ENCODE data around the gene VWF. TPM values are rescaled to one million over a fixed set of nuclear protein-coding genes. Genes with fewer than 3 reads are reported as not detected.
"Not testable (repeated sequence)": the region's sequence is repeated elsewhere in the genome, so short reads cannot be mapped to it uniquely, and the experiment has no call there.

Gene VWF
- total RNA-seq, 1 donor from 2014 or later: not detected

DNA sequence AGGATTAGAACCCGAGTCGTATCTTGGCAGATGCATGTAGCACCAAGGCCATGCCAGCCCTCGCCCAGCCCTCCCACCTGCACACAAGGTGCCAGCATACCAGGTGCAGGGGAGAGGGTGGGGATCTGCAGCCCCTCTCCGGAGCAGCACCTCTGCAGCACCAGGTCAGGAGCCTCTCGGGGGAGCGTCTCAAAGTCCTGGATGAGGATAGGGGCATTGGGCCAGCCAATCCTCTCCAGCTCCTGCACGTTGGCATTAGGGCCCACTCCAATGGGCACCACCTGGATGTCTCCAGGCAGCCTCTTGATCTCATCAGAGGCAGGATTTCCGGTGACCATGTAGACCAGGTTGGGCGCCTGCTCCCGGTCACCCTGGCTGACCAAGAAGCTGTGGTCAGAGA is 106.2 kb downstream of the VWF start:
- no peak overlapping the region for H3K4me3 Mint-ChIP-seq
- peaks cover 6% of the 10 kb centered on the region for H3K27me3 Mint-ChIP-seq
- POLR2A ChIA-PET: no interaction called here
- DNase-seq (no peak), ATAC-seq (ENCODE audit: low read depth) (no peak)
- TF ChIP-seq, protein P1, sequence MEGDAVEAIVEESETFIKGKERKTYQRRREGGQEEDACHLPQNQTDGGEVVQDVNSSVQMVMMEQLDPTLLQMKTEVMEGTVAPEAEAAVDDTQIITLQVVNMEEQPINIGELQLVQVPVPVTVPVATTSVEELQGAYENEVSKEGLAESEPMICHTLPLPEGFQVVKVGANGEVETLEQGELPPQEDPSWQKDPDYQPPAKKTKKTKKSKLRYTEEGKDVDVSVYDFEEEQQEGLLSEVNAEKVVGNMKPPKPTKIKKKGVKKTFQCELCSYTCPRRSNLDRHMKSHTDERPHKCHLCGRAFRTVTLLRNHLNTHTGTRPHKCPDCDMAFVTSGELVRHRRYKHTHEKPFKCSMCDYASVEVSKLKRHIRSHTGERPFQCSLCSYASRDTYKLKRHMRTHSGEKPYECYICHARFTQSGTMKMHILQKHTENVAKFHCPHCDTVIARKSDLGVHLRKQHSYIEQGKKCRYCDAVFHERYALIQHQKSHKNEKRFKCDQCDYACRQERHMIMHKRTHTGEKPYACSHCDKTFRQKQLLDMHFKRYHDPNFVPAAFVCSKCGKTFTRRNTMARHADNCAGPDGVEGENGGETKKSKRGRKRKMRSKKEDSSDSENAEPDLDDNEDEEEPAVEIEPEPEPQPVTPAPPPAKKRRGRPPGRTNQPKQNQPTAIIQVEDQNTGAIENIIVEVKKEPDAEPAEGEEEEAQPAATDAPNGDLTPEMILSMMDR (IDR thresholded peaks at IDR 0.05): no peak
- H3K4me1 Mint-ChIP-seq: no peaks in the 10 kb centered on the region
- no peaks in the 10 kb centered on the region for H3K9me3 Mint-ChIP-seq
- H3K27ac Mint-ChIP-seq: no peak overlapping the region
- intact Hi-C loops (cut with micrococcal nuclease): no loop called here
- no peaks in the 10 kb centered on the region for H3K36me3 Mint-ChIP-seq (ENCODE audit: low read depth)
- CTCF ChIA-PET: interaction anchor here (1.7 kb wide), 1 partner anchor 30 kb away, joined by 5 read pairs; no protein-coding TSS in a partner anchor

DNA sequence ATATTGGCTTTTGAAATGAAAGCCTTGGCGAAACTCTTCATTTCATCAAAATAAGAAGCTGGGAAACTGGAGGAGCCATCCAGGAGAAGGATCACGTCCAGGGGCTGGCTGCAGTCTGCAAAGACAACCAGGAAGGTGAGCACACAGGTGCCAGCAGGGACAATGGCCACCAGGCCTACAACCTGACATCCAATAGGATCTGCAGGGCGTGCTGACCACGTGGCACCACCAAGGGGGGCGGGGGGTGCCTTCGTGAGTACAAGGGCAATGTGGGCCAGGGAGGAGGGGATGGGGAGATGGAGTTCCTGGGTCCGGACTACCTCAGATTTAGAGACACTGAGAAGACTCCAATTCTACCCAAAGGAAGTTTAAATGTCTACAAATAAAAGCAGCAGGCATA is 107.7 kb downstream of the VWF start:
- Mint-ChIP-seq H3K9me3 (no peaks in the 10 kb centered on the region), H3K27ac (no peak overlapping the region), H3K4me3 (no peak overlapping the region), H3K4me1 (no peaks in the 10 kb centered on the region), H3K36me3 (ENCODE audit: low read depth) (no peaks in the 10 kb centered on the region), H3K27me3 (peaks cover 3% of the 10 kb centered on the region)
- ATAC-seq (ENCODE audit: low read depth) (no peak), DNase-seq (no peak)
- POLR2A ChIA-PET: no interaction called here
- intact Hi-C loops (cut with micrococcal nuclease): no loop called here
- CTCF ChIA-PET: interaction anchor here (1.7 kb wide), 1 partner anchor 28 kb away, joined by 5 read pairs; no protein-coding TSS in a partner anchor
- TF ChIP-seq, protein P1 (IDR thresholded peaks at IDR 0.05): no peak

DNA sequence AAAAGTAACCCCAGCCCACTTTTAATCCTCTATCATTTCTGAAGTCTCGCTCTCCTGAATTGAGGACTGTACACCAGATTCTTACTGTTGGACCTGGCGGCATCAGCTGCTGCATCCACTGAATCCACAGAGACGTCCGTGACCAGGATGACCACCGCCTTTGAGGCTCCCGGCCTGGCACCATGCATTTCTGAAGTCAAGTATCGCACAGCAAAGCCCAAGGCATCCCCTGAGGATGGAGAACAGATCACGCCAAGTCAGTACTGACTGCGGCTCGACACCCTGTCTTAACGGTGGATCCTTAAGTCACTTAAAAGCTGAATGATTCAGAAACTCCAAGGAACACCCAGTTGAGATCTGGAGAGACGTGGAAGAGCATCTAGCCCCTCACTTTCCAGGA is 108.5 kb downstream of the VWF start:
- DNase-seq; H3K27me3 Mint-ChIP-seq; intact Hi-C loops (cut with micrococcal nuclease); H3K4me3 Mint-ChIP-seq; CTCF ChIA-PET; H3K9me3 Mint-ChIP-seq; H3K27ac Mint-ChIP-seq; ATAC-seq (ENCODE audit: low read depth); POLR2A ChIA-PET; H3K36me3 Mint-ChIP-seq (ENCODE audit: low read depth); H3K4me1 Mint-ChIP-seq: not testable (repeated sequence)

DNA sequence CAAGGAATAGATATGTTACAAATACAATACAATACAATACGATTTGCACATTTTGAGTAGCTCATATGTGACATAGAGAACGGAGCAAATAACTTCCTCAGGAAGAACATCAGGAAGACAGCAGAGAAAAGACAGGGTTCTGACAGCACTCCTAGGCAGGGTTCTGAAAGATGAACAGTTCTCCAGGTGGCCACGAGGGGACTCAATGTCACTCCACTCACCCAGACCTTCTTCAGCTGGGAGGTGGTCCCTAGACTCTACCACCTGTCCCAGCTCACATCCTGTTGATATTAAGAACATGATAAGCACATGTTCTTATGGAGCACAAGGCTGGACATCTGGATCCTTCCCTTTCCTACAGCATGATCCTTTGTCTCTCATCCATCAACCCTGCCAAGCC is 109.2 kb downstream of the VWF start:
- H3K4me3 Mint-ChIP-seq; POLR2A ChIA-PET; DNase-seq; H3K9me3 Mint-ChIP-seq; intact Hi-C loops (cut with micrococcal nuclease); H3K27me3 Mint-ChIP-seq; CTCF ChIA-PET; H3K36me3 Mint-ChIP-seq (ENCODE audit: low read depth); H3K27ac Mint-ChIP-seq; H3K4me1 Mint-ChIP-seq; ATAC-seq (ENCODE audit: low read depth): not testable (repeated sequence)

DNA sequence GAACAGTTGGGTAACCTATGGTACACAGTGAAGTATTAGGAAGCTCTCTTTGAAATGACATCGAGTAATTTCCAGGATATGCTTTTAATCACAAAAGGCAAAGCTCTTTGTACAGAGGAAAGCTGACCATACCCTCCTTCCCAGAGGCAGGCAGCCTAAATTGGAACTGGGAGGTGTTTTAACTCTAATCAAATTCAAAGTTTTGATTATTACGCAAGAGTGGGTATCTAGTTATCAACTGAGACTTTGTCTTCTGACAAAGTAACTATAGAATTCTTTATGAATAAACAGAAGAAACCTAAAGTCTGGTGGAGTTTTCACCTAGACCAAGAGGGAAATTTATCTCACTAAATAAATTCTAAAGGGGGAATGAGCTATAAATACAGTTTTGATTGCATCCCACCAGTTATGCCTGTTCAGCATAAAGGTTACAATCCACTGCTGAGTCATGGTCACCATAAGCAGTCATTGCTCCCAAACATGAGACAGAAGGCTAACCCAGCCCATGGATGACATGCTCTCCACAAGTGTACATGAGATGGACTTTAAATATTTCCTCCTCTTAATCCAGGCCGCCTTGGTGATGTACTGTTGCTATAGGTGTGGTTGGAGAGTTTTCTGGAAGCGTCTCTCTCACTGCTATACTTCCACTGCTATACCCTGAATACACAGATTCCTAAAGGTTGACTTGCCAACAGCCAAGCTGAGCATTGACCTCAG is 113.7 kb downstream of the VWF start:
- H3K9me3 Mint-ChIP-seq; ATAC-seq (ENCODE audit: low read depth); POLR2A ChIA-PET; DNase-seq; intact Hi-C loops (cut with micrococcal nuclease); H3K36me3 Mint-ChIP-seq (ENCODE audit: low read depth); H3K4me3 Mint-ChIP-seq; H3K27me3 Mint-ChIP-seq; H3K4me1 Mint-ChIP-seq; H3K27ac Mint-ChIP-seq; CTCF ChIA-PET: not testable (repeated sequence)

DNA sequence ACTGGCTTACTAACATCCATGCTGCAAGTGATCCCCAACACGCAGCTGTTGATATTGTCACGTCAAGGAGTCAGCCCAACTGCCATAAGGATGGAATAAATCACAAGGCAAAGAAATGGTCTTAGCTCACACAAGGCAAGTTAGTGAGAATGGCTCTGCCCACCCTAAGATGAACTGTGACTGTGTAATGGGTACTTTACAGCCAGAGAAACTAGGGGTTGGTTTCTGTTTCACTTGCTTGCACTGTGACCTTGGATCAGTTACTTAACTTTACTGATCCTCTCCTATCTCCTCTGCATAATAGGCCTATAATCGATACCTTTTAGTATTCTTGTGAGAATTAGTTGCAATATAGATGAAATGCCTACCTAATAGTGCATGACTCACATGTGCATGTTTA is 127.2 kb downstream of the VWF start:
- no peaks in the 10 kb centered on the region for H3K9me3 Mint-ChIP-seq
- no peak overlapping the region for H3K4me3 Mint-ChIP-seq
- ATAC-seq (ENCODE audit: low read depth) (no peak), DNase-seq (no peak)
- H3K36me3 Mint-ChIP-seq (ENCODE audit: low read depth): no peaks in the 10 kb centered on the region
- intact Hi-C loops (cut with micrococcal nuclease): no loop called here
- no peak overlapping the region for H3K27ac Mint-ChIP-seq
- peaks cover 28% of the 10 kb centered on the region for H3K27me3 Mint-ChIP-seq
- no peaks in the 10 kb centered on the region for H3K4me1 Mint-ChIP-seq
- CTCF ChIA-PET: interaction anchor here (1.3 kb wide), 1 partner anchor 9 kb away, joined by 5 read pairs; no protein-coding TSS in a partner anchor
- TF ChIP-seq, protein P1 (IDR thresholded peaks at IDR 0.05): no peak
- POLR2A ChIA-PET: no interaction called here

Measured in activated B cell treated with CpG ODN at 0.5 μM for 24 hours (primary cell).